IMR-90 (cell line): ENCODE results near the gene MTA1.

Source experiments
- BHLHE40 ChIP-seq: fragments of 150-350 bp; IDR thresholded peaks from 2 replicates; pipeline ENCODE4 v1.6.1; 2016; ENCODE audit warnings: mild to moderate bottlenecking, low read depth, low read length
- CEBPB ChIP-seq: IDR thresholded peaks from 2 replicates; pipeline ENCODE4 v1.6.1; 2012; ENCODE audit warnings: low read depth, low read length, improper control_type of control experiment
- CHD1 ChIP-seq: IDR thresholded peaks from 2 replicates; pipeline ENCODE4 v1.6.1; 2012; ENCODE audit warnings: low read depth, low read length, improper control_type of control experiment
- MAZ ChIP-seq: IDR thresholded peaks from 2 replicates; pipeline ENCODE4 v1.6.1; 2012; ENCODE audit warnings: low read depth, mild to moderate bottlenecking, low read length, improper control_type of control experiment, moderate library complexity, borderline replicate concordance
- MXI1 ChIP-seq: IDR thresholded peaks from 2 replicates; pipeline ENCODE4 v1.6.1; 2012; ENCODE audit warnings: low read depth, mild to moderate bottlenecking, low read length, moderate library complexity, borderline replicate concordance
- POLR2A ChIP-seq: IDR thresholded peaks from 2 replicates; pipeline ENCODE4 v1.6.1; 2012; ENCODE audit warnings: mild to moderate bottlenecking, low read depth, low read length
- RAD21 ChIP-seq: IDR thresholded peaks from 2 replicates; pipeline ENCODE4 v1.6.1; 2012; ENCODE audit warnings: low read length, improper control_type of control experiment
- RFX5 ChIP-seq: IDR thresholded peaks from 2 replicates; pipeline ENCODE4 v1.8.0; 2012; ENCODE audit warnings: low read depth, mild to moderate bottlenecking, low read length, moderate library complexity
- SMC3 ChIP-seq: fragments of 150-350 bp; IDR thresholded peaks from 2 replicates; pipeline ENCODE4 v1.6.1; 2016; ENCODE audit warnings: low read depth, mild to moderate bottlenecking, antibody characterized with exemption, low read length, moderate library complexity
- USF2 ChIP-seq: fragments of 150-350 bp; IDR thresholded peaks from 2 replicates; pipeline ENCODE4 v1.6.1; 2017; ENCODE audit warnings: mild to moderate bottlenecking, antibody characterized with exemption, low read length, low read depth
- TF ChIP-seq, protein P1 (sequence below): conservative IDR thresholded peaks from 2 replicates; pipeline ENCODE4 v1.5.1; 2012; ENCODE audit warnings: mild to moderate bottlenecking, low read depth, low read length, improper control_type of control experiment
- TF ChIP-seq, protein P2 (sequence below): fragments of 150-350 bp; IDR thresholded peaks from 2 replicates; pipeline ENCODE4 v1.6.1; 2016; ENCODE audit warnings: low read depth, mild to moderate bottlenecking, low read length, moderate library complexity, borderline replicate concordance

DNA sequence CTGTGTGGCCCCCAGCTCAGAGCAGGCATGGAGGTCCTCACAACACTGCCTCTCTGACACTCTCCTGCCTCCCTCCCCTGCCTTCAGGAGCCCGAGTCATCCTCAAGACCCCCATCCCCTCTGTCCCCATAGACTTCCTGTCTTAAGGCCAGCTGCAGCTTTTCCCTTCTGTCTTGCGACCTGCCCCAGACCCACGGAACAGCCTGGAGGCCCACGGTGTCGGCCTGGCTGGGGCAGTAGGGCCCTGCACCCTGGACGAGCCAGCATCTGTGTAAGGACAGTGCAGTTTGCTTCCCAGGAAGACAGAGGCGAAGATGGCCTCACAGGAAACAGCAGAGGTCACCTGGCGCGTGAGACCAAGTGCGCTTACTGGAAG is 81.1 kb downstream of the MTA1 start:
- TF ChIP-seq, protein P1, sequence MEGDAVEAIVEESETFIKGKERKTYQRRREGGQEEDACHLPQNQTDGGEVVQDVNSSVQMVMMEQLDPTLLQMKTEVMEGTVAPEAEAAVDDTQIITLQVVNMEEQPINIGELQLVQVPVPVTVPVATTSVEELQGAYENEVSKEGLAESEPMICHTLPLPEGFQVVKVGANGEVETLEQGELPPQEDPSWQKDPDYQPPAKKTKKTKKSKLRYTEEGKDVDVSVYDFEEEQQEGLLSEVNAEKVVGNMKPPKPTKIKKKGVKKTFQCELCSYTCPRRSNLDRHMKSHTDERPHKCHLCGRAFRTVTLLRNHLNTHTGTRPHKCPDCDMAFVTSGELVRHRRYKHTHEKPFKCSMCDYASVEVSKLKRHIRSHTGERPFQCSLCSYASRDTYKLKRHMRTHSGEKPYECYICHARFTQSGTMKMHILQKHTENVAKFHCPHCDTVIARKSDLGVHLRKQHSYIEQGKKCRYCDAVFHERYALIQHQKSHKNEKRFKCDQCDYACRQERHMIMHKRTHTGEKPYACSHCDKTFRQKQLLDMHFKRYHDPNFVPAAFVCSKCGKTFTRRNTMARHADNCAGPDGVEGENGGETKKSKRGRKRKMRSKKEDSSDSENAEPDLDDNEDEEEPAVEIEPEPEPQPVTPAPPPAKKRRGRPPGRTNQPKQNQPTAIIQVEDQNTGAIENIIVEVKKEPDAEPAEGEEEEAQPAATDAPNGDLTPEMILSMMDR, result no peak
- TF ChIP-seq POLR2A (no peak), USF2 (no peak), BHLHE40 (no peak), SMC3 (no peak), MXI1 (no peak), CEBPB (no peak), MAZ (no peak), RFX5 (no peak), CHD1 (no peak), RAD21 (no peak)
- TF ChIP-seq, protein P2, sequence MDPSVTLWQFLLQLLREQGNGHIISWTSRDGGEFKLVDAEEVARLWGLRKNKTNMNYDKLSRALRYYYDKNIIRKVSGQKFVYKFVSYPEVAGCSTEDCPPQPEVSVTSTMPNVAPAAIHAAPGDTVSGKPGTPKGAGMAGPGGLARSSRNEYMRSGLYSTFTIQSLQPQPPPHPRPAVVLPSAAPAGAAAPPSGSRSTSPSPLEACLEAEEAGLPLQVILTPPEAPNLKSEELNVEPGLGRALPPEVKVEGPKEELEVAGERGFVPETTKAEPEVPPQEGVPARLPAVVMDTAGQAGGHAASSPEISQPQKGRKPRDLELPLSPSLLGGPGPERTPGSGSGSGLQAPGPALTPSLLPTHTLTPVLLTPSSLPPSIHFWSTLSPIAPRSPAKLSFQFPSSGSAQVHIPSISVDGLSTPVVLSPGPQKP, result no peak
